Neutrophil (primary cell): ENCODE data around the gene MBOAT2.

Experiments
- H3K27ac ChIP-seq: fragments of 200-600 bp; sonication (generic); 2 replicates; pipeline ENCODE4 v1.5.1; 2016; ENCODE audit warnings: mild to moderate bottlenecking, moderate library complexity
- H3K27me3 ChIP-seq: fragments of 200-600 bp; sonication (generic); 2 replicates; pipeline ENCODE4 v1.6.0; 2016; ENCODE audit warnings: mild to moderate bottlenecking
- H3K36me3 ChIP-seq: fragments of 200-600 bp; sonication (generic); 2 replicates; pipeline ENCODE4 v1.5.1; 2017
- H3K4me1 ChIP-seq, 2 experiments: fragments of 200-600 bp in 1 of 2; sonication (generic) in 1 of 2; 1 replicate in 1 of 2; 2 replicates in 1 of 2; pipeline versions ENCODE4 v1.5.1 to v1.6.1; 2013 to 2016; ENCODE audit warnings: low read depth in 1 of 2, low read length in 1 of 2, mild to moderate bottlenecking in 1 of 2, moderate library complexity in 1 of 2; ENCODE audit not compliant: control insufficient read depth in 1 of 2, insufficient read depth in 1 of 2
- H3K4me3 ChIP-seq, 2 experiments: fragments of 200-600 bp in 1 of 2; sonication (generic) in 1 of 2; 1 replicate in 1 of 2; 2 replicates in 1 of 2; pipeline ENCODE4 v1.5.1; 2013 to 2016; ENCODE audit warnings: low read depth in 1 of 2, low read length in 1 of 2, mild to moderate bottlenecking in 1 of 2, moderate library complexity in 1 of 2
- H3K9me3 ChIP-seq: fragments of 200-600 bp; sonication (generic); 2 replicates; pipeline ENCODE4 v1.5.1; 2016
- TF ChIP-seq, protein P1 (sequence below): fragments of 200-600 bp; sonication (generic); IDR thresholded peaks from 2 replicates; pipeline ENCODE4 v1.5.1; 2016; ENCODE audit warnings: antibody characterized with exemption

MBOAT2 gene

DNA sequence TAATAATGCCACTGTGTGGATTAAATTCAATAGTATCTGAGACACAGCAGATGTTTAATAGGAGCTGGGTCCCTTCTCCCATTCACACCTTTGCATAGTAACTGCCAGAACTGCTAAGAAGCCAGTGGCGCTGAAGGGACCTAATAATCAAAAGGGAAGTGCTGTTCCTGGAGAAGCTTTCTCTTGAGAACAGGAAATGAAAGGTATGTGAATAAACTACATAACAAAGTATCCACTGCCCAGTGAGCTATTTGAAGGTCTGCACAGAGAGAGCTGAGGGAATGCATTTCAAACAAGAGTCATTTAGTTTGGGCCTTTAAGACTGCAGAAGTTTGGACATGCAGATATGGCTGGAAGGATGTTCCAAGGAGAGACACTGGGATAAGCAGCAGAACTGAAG is 110.0 kb downstream of the MBOAT2 start:
- Histone ChIP-seq H3K4me3 (peak overlapping the region in 1 of 2 experiments; percentile 43), H3K27ac (peak overlapping the region; percentile 90), H3K4me1 (peaks cover 57 to 59% of the 10 kb centered on the region in 2 experiments), H3K9me3 (no peaks in the 10 kb centered on the region), H3K27me3 (no peaks in the 10 kb centered on the region), H3K36me3 (peaks cover 18% of the 10 kb centered on the region)
- TF ChIP-seq, protein P1, sequence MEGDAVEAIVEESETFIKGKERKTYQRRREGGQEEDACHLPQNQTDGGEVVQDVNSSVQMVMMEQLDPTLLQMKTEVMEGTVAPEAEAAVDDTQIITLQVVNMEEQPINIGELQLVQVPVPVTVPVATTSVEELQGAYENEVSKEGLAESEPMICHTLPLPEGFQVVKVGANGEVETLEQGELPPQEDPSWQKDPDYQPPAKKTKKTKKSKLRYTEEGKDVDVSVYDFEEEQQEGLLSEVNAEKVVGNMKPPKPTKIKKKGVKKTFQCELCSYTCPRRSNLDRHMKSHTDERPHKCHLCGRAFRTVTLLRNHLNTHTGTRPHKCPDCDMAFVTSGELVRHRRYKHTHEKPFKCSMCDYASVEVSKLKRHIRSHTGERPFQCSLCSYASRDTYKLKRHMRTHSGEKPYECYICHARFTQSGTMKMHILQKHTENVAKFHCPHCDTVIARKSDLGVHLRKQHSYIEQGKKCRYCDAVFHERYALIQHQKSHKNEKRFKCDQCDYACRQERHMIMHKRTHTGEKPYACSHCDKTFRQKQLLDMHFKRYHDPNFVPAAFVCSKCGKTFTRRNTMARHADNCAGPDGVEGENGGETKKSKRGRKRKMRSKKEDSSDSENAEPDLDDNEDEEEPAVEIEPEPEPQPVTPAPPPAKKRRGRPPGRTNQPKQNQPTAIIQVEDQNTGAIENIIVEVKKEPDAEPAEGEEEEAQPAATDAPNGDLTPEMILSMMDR = no peak

DNA sequence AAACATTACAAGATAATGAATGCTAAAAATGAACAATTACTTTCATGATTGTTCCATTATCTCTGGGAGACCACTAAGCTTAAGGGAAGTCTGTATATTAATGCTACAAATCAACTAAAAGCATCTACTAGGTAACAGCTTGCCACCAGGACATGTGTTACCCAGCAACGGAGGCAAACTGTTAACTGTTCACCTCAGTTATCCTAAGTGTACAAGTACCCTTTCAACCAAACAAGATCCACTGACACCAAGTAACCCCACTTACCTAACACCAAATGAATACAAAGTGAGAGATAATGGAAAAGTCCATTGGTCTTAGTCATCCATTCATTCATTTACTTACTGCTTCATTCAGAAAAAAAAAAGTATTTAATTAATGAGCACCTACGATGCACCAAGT is 111.4 kb downstream of the MBOAT2 start:
- Histone ChIP-seq H3K27me3 (no peaks in the 10 kb centered on the region), H3K9me3 (no peaks in the 10 kb centered on the region), H3K27ac (peak overlapping the region; percentile 44), H3K4me1 (peaks cover 43 to 47% of the 10 kb centered on the region in 2 experiments), H3K36me3 (peaks cover 21% of the 10 kb centered on the region), H3K4me3 (no peak overlapping the region)
- TF ChIP-seq, protein P1 = no peak

DNA sequence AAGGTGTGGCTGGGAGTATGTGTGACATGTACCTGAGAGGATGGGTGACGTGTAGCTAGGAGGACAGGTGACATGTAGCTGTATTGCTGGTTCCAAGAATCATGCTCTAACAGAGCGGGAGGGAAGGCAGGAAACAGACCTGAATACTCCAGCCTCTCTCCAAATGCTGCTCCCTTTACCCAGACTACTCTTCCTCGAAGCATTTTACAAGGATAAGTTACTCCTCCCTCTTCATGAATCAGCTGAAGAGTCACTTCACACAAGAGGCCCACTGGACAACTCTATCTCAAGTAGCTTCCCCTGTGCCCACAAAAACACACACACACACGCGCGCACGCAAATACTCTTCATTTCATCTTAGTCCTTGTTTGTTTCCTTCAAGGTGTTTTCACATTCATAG is 113.5 kb downstream of the MBOAT2 start:
- TF ChIP-seq, protein P1 = no peak
- Histone ChIP-seq H3K4me1 (peaks cover 25 to 27% of the 10 kb centered on the region in 2 experiments), H3K27ac (no peak overlapping the region), H3K9me3 (no peaks in the 10 kb centered on the region), H3K36me3 (peaks cover 35% of the 10 kb centered on the region), H3K27me3 (no peaks in the 10 kb centered on the region), H3K4me3 (no peak overlapping the region)

DNA sequence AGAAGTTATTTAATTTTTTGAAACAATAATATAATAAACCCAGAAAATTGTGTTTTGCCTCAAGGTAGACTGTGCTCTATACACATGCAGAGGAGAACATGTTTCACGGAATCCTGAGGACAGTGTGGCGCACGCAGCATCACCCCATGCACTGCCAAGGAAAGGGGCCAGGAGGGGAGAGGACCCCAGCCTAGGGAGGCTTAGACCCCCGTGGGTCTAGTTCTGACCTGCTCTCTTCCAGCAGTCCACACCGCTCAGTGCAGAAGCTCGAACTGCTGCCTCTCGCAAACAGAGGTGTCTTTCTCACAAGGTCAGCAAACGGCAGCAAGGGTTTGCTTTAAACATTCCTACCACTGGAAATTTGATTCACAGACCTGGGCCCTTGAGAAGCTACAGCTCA is 114.5 kb downstream of the MBOAT2 start:
- Histone ChIP-seq H3K36me3 (peaks cover 33% of the 10 kb centered on the region), H3K27ac (no peak overlapping the region), H3K4me1 (peaks cover 15 to 17% of the 10 kb centered on the region in 2 experiments), H3K9me3 (no peaks in the 10 kb centered on the region), H3K27me3 (no peaks in the 10 kb centered on the region), H3K4me3 (no peak overlapping the region)
- TF ChIP-seq, protein P1 = no peak

DNA sequence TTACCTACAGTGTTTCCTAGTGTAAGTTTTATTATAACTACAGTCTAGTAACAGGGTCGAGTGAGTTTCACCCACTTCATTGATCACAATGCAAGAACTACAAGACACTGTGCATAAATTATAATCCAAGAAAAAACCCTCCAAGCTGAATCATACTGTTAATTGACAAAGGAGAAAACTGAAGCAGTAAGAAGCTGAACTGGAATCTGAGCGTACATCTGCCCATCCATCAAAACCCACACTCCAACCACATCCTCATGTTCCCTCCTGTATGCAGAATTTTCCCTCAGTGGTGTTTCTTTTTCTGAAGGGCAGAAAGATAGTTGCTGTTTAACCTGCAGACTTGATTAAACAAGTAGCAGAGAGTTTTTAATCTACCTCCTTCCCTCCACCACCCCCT is 116.6 kb downstream of the MBOAT2 start:
- TF ChIP-seq, protein P1 = no peak

DNA sequence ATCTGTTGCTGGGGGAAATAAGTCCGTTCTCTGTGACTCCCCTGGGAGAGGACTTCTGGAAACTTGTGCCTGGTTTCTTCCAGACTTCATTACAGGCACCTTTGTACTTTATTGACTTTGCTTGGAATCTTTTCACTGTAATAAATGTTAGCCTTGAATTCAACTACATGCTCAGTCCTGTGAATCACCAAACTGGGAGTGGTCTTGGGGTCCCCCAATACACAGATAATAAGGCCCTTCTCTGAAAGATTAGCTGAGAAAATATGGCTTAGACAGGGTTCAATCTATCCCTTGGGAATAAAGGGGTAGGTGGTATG is 117.3 kb downstream of the MBOAT2 start:
- Histone ChIP-seq H3K4me1 (no peaks in the 10 kb centered on the region), H3K36me3 (peaks cover 47% of the 10 kb centered on the region), H3K27ac (peak overlapping the region; percentile 14), H3K9me3 (no peaks in the 10 kb centered on the region), H3K27me3 (no peaks in the 10 kb centered on the region), H3K4me3 (no peak overlapping the region)
- TF ChIP-seq, protein P1 = no peak

More for the DNA sequence above, 116.6 kb downstream of the MBOAT2 start:
- H3K4me3 ChIP-seq = no peak overlapping the region
- H3K27me3 ChIP-seq = no peaks in the 10 kb centered on the region
- peaks cover 40% of the 10 kb centered on the region for H3K36me3 ChIP-seq
- H3K4me1 ChIP-seq = no peaks in the 10 kb centered on the region
- peak overlapping the region; percentile 14 for H3K27ac ChIP-seq
- no peaks in the 10 kb centered on the region for H3K9me3 ChIP-seq
